Stimulated activated CD8-positive, alpha-beta memory T cell treated with anti-CD3 and anti-CD28 coated beads, Interleukin-4, amount 100 ng/mL, for 24 hours (primary cell): ENCODE results near the gene SIRPG.
"Not testable (repeated sequence)": the region's sequence is repeated elsewhere in the genome, so short reads cannot be mapped to it uniquely, and the experiment has no call there.

Experiments used
- DNase-seq: peaks from one replicate; pipeline ENCODE4 v3.0.0-alpha.2; 2020; ENCODE audit warnings: low read depth

The SIRPG gene

GRCh38 chr20:1671891-1672669 is 14.5 kb upstream of the SIRPG start:
- DNase-seq = no peak

- DNase-seq = no peak
Measured at GRCh38 chr20:1669304-1669703, 11.7 kb upstream of the SIRPG start.

- DNase-seq = no peak
Measured at GRCh38 chr20:1667502-1668085, 10.0 kb upstream of the SIRPG start.

GRCh38 chr20:1666802-1667201 is 9.2 kb upstream of the SIRPG start:
- DNase-seq = no peak

GRCh38 chr20:1665345-1665744 is 7.8 kb upstream of the SIRPG start:
- no peak for DNase-seq

GRCh38 chr20:1664911-1665310 is 7.3 kb upstream of the SIRPG start:
- DNase-seq = peak; percentile 45

GRCh38 chr20:1663917-1664316 is 6.3 kb upstream of the SIRPG start:
- no peak for DNase-seq

- DNase-seq = no peak
Measured at GRCh38 chr20:1661542-1662299, 4.1 kb upstream of the SIRPG start.

GRCh38 chr20:1660246-1660645 is 2.7 kb upstream of the SIRPG start:
- no peak for DNase-seq

GRCh38 chr20:1656844-1657243 is 735 bp downstream of the SIRPG start:
- DNase-seq = no peak

- no peak for DNase-seq
Measured at GRCh38 chr20:1654996-1655395, 2.6 kb downstream of the SIRPG start.

- DNase-seq = no peak
Measured at GRCh38 chr20:1652960-1653359, 4.6 kb downstream of the SIRPG start.

- DNase-seq = no peak
Measured at GRCh38 chr20:1652104-1652503, 5.5 kb downstream of the SIRPG start.

- no peak for DNase-seq
Measured at GRCh38 chr20:1651268-1652058, 6.1 kb downstream of the SIRPG start.

- no peak for DNase-seq
Measured at GRCh38 chr20:1648101-1648500, 9.5 kb downstream of the SIRPG start.

GRCh38 chr20:1646975-1647431 is 10.6 kb downstream of the SIRPG start:
- DNase-seq = no peak

- no peak for DNase-seq
Measured at GRCh38 chr20:1644101-1644962, 13.2 kb downstream of the SIRPG start.

GRCh38 chr20:1638643-1639042 is 18.9 kb downstream of the SIRPG start:
- DNase-seq = not testable (repeated sequence)

- DNase-seq = no peak
Measured at GRCh38 chr20:1637755-1638154, 19.8 kb downstream of the SIRPG start.

GRCh38 chr20:1637226-1637625 is 20.4 kb downstream of the SIRPG start:
- no peak for DNase-seq

- DNase-seq = no peak
Measured at GRCh38 chr20:1636621-1637020, 21.0 kb downstream of the SIRPG start.
